SIG-M5 treated with dmso at 0.1 percent for 504 hours (cell line): ENCODE data around the gene TSPAN17.

ENCODE experiments used
- DNase-seq: peaks from one replicate; lab custom pipeline; 2025; ENCODE audit not compliant: unreplicated experiment; lab: John Stamatoyannopoulos, UW

The TSPAN17 gene

GRCh38 chr5:176702671-176703641, 55.7 kb downstream of the TSPAN17 start:
- DNase-seq, result no peak

DNA sequence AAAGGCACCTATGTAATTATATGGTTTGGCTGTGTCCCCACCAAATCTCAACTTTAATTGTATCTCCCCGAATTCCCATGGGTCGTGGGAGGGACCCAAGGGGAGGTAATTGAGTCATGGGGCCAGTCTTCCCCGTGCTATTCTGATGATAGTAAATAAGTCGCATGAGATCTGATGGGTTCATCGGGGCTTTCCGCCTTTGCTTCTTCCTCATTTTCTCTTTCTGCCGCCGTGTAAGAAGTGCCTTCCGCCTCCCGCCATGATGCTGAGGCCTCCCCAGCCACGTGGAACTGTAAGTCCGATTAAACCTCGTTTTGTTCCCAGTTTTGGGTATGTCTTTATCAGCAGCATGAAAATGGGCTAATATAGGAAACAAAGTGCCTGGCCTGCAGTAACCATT, 56.6 kb downstream of the TSPAN17 start:
- no peak for DNase-seq

DNA sequence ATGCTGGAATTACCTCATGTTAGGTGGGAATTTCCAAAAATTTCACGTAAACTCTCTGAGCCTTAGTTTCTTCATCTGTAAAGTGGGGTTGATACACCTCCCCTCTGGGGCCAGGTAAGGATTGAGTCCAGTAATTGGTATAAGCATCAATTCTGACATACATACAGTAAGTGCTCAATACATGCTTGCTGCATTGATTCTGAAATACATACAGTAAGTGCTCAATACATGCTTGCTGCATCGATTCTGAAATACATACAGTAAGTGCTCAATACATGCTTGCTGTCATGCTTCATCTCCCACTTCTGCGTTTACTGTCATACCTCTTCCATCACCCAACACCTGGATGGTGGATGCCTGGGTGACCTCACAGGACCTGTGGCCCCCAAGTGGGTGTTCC, 57.1 kb downstream of the TSPAN17 start:
- no peak for DNase-seq

- DNase-seq, result no peak
These were observed 57.5 kb downstream of the TSPAN17 start for GRCh38 chr5:176704817-176705216.
